ENCODE results near the gene SORCS2.

SORCS2 gene

GRCh38 chr4:7398788-7399439, 206.6 kb downstream of the SORCS2 start:
- DNase-seq: no peak

DNA sequence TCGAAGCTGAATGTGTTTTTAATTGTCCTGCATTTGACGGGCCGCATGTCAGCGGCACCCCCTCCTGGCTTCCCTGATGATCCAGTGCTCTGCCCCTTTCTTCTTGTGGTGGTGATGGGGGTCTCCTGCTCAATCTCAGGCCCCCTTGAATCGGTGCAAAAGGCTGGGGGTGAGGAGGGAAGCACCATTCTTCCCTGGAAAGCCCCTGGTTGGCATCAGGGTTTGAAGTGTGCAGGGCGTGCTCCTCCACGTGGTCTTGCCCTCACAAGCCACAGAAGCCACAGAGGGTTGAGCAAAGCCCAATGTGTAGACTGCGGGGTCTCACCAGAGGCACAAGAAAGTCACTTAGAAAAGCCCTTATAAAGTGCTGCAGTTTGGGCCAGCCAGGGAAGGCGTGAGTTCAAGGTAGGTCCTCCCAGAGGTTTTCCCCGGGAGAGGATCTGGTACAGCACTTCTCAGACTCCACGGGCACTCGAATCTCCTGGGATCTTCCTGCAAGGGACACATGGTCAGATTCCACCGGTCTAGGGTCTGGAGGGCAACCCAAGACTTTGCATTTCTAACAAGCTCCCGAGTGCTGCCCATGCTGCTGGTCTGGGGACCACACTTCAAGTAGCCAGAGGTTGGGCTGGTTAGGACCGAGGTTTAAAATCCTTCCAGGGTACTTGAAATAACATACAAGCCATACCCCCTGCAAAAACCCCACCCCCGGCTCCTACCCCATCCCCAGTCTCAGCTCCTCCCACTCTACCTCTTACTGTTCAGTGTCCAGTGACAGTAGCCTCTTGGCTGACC, 207.3 kb downstream of the SORCS2 start:
- DNase-seq: no peak

- DNase-seq: no peak
Measured at GRCh38 chr4:7400671-7401298, 208.4 kb downstream of the SORCS2 start.

DNA sequence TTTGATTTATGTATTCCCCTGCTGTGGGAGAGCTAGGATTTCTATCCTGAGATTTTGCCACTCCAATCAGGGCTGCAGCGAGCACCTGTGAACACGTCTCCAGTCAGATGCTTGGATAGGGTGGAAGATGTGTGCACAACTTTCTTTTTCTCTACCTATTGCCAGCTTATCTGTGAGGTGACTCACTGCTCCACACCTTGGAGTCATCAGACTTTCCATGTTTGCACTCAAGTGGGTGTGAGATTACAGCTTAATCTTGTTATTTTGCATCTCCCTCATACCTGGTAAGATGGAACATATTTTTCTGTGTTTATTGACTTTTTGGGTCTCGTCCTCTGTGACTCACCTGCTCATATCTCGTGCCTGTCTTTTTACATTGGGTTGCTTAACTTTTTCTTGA, 210.2 kb downstream of the SORCS2 start:
- no peak for DNase-seq

- DNase-seq: peak; percentile 23
Measured at GRCh38 chr4:7403001-7403400, 210.7 kb downstream of the SORCS2 start.

DNA sequence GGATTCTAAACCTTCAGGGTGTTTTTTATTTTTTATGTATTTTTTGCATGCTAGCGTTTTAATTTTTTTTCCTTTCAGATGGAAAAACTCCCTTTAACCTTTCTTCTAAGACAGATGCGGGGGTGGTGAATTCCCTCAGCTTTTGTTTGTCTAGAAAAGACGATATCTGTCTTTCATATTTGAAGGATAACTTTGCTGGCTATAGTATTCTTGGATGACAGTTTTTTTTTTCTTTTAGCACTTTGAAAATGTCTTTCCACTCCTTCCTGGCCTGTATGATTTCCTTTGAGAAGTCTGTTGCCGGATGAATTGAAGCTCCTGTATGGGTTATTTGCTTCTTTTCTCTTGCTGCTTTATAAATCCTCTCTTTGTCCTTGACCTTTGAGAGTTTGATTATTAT, 215.8 kb downstream of the SORCS2 start:
- no peak for DNase-seq

DNA sequence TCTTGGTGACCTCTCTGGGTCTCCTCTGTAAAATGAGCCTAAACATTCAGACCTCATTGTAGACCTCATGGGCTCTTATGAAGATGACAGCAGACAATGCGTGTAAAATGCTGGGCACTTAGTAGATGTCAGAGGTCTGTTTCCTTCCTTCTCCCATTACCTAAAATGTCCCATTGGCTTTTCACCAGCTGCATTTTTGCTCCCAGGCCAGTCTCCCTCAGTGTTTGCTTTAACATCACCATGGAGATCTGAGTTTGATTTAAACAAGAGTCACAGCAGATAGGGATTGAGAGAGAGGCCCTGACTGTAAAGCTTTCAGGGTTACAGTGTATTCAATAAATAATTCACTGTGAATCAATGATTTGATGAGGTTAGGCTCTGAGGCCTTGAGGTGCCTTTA, 218.1 kb downstream of the SORCS2 start:
- no peak for DNase-seq

DNA sequence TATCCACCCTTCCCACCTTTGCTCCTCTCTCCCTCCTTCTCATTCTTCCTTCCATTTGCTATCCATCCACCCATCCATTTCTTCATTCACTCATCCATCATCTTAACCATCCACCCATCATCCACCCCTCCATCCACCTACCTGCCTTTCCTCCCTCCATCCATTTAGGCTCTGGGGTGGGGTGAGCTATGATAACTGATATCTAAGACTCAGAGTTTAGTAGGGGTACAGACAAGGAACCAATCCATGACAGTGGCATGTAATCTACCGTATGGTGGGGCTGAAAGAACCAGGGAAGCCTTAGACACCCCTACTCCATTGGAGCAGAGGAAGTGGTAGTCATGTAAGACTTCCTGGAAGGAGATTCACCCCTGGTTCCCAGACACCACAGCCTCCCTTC, 219.2 kb downstream of the SORCS2 start:
- DNase-seq: no peak

DNA sequence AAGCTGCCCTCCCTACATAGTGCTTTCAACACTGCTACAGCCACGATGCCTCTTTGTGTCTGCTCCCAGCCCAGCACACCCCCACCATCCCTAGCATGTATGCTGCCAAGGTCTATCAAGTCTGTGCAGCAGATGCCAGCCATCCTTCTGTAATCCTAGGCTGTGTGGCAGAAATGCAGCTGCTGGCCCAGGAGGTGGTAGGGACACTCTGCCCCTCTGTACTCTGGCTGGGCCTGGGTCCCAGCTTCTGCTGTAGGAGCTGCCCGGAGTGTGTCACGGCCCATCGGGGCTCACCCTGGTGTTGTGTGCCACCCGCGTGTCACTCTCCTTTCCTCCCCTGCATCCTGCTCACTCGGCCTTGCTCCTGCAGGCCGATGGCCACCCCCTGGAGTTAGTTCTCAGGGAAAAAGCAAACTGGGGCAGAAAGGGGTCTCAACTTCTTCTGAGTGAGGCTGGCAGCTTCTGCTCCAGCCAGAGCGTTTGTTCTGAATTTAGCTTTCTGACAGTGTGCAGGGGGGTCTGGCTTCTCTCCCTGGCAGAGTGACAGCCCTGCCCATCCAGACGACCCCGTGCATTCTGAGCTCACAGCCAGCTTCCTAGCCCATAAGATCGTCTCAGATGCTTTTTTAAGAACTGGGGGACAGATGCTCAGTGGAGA, 219.7 kb downstream of the SORCS2 start:
- DNase-seq: no peak

GRCh38 chr4:7412554-7412912, 220.2 kb downstream of the SORCS2 start:
- DNase-seq: no peak

DNA sequence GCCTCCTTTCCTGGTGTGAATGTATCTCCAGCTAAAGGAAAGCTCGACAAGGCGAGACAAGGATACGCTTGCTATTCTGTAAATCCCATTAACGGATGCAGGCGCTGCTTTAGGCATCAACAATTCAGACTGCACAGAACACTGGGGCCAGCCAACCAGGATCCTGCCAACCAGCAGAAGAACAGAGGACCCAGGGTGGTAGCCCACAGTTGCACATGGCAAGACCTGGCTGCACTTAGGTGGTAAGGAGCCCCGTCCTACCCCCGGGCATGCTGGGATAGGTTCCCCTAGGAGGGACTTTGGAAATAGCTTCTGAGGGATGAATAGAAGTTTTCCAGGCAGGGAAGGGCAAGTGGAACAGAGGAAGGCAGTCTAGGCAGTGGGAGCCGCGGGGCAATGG, 221.7 kb downstream of the SORCS2 start:
- no peak for DNase-seq

GRCh38 chr4:7414736-7415510, 222.6 kb downstream of the SORCS2 start:
- no peak for DNase-seq

- no peak for DNase-seq
Measured at GRCh38 chr4:7415927-7416686, 223.8 kb downstream of the SORCS2 start.

GRCh38 chr4:7416745-7417432, 224.6 kb downstream of the SORCS2 start:
- no peak for DNase-seq

DNA sequence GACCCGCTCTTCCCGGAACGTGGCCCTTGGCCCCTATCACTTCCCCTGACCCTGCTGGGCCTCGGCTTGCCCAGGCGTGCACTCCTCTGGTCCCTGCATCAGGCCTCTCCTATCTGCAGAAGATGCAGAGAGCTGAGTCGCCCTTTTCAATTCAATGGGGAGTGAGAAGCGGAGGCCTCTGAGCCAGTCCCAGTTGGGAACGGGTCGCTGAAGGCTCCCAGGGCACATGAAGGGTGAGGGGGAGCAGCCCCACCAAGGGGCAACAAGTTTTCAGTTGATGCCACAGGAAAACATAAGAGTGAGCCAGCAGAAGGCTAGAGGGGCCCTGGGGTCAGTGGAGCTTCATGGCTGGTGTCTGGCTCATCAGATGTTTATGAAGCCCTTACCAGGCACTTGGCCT, 225.3 kb downstream of the SORCS2 start:
- no peak for DNase-seq

DNA sequence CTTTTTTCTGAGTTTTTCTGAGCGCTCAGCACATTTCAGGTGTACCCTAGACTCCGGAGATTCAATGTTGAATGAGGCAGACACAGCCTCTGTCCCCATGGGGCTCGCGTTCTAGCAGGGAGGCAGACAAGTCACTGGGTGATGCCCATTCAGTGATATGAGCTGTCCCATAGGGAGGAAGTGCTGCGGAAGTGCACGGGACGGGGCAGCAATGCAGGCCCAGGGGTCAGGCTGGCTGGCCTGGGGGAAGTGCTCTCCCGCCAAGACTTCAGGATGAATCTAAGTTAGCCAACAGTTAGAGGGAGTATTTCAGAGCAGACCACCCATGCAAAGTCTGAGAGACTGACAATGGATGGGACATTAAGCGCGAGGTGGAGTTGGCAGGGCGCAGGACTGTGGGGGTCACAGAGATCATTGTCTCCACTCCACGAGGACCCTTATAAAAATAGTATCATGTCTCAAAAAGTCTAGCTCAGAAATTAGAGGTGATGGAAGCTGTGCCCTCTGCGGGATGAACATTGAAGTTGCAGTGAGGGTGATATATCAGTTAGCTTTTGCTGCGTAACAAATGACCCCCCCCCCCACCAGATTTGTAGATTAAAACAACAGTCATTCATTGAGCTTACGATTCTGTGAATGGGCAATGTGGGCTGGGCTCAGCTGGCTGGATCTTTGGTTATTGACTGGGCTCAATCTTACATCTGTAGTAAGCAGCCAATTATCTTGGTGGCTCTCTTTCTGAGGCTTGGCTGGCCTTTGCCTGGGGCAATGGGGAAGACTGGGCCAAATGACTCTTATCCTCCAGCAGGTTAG, 226.0 kb downstream of the SORCS2 start:
- no peak for DNase-seq

DNA sequence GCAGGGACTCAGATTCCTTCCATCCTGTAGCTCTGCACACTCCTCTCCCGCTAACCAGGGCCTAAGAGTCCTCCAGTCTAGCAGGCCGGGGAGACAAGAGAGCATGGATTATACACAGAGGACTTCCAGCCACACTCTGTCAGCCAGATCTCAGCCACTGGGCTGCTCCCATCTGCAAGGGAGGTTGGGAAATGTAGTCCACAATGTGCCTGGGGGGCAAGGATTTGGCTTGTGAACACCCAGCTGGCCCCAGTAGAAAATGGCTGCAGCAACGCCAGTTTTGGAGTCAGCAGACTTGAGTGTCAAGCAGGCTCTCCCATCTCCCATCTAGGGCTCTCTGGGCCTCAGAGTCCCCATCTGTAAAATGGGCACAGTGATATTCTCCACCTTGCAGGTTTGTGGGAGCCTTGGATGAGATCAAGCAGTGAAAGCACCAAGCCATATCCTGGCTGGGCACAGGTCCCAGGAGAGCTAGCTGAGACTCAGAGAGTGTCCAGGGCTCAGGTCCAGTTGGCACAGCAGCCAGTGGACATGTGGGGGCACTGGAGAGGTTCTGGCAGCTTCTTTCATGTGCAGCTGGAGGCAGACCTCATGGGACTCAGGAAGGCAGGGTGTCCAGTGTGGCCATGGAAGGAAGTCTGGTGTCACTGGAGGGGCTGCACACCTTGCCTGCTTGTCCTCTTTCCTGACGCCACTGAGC, 227.8 kb downstream of the SORCS2 start:
- no peak for DNase-seq

- no peak for DNase-seq
Measured at GRCh38 chr4:7420661-7421040, 228.3 kb downstream of the SORCS2 start.

DNA sequence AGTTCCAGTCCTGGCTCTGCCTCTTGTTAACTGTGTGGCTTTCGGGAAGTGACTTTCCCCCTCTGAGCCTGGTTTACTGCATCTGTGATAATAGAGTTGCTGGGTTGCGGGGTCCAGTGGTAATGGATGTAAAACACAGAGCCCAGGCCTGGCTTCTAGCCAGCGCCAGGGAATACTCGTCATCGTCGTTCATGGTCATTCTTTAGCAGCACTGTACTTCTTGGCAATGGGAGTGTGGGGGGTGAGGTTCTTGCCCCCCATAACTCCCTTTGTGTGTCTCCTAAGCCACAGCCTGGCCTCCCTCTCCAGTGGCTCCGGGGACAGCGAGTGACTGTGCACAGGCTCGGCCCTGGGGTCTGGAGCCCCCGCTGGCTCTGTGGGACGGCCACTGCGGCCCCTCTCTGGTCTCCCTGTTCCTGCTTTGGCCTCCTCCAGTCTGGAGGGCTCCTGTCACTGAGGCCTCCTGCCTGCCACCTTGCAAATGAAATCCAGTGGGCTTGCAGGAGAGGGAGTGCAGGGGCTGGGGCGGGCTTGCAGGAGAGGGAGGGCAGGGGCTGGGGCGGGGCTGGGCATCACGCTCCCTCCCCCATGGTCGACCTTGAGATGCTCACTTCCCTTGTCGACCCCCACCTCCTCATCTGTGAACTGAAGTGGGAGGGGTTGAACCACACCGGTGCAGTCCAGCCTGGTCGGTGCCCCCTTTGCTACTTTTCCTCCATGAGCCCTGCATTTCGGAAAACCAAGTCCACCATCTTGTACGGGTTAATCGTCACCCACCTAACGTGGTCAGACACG, 229.2 kb downstream of the SORCS2 start:
- DNase-seq: no peak

Data from fibroblast of upper back skin (primary cell).